ENCODE data around the gene PAQR3.
"Not testable (repeated sequence)": the region's sequence is repeated elsewhere in the genome, so short reads cannot be mapped to it uniquely, and the experiment has no call there.

The PAQR3 gene

DNA sequence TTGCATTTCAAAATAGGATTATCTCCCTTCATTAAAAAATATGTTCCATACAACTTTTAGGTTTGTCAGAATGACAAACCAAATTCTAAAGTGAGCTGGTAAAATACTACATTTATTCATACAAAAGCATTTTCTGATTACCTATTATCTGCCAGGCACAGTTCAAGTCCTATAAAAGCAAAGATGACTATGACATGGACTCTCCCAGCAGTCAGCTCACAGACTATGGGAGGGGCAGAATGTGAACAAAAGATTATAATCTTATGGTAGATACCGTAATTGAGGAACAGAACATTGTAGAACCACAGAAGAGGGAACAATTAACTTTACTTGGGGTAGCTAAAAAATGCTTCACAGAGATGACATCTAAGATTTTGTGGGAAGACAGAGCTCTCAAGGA is 12.4 kb downstream of the PAQR3 start:
- no peak for DNase-seq (ENCODE audit: low spot score)

GRCh38 chr4:78923464-78924312 is 15.6 kb downstream of the PAQR3 start:
- DNase-seq (ENCODE audit: low spot score), result no peak

DNA sequence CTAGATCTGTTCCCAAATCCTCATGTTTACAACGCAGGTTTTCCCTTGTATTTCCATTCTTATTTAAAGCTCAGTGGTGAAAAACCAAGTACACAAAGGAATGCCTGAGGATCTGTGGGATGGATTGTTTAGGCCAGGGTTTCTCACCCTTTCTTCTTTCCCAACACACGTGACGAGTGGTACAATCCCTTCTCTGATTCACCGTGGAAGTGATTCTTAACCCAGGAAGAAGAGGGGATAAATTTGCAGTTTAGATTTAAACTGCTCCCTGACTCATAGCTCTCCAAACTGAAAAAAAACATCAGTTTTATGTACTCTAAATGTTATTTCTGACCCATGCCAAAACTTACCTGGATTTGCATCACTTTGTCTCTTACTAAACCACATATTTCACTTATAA is 17.0 kb downstream of the PAQR3 start:
- no peak for DNase-seq (ENCODE audit: low spot score)

DNA sequence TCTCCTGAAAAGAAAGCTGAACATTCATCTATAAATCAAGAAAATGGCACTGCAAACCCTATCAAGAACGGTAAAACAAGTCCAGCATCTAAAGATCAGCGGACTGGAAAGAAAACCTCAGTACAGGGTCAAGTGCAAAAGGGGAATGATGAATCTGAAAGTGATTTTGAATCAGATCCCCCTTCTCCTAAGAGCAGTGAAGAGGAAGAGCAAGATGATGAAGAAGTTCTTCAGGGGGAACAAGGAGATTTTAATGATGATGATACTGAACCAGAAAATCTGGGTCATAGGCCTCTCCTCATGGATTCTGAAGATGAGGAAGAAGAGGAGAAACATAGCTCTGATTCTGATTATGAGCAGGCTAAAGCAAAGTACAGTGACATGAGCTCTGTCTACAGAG is 28.6 kb downstream of the PAQR3 start:
- DNase-seq (ENCODE audit: low spot score), result no peak

- not testable (repeated sequence) for DNase-seq (ENCODE audit: low spot score)
Measured at GRCh38 chr4:78908974-78909373, 30.3 kb downstream of the PAQR3 start.

- DNase-seq (ENCODE audit: low spot score), result no peak
Measured at GRCh38 chr4:78907638-78908037, 31.6 kb downstream of the PAQR3 start.

- DNase-seq (ENCODE audit: low spot score), result no peak
Measured at GRCh38 chr4:78904143-78904542, 35.1 kb downstream of the PAQR3 start.

DNA sequence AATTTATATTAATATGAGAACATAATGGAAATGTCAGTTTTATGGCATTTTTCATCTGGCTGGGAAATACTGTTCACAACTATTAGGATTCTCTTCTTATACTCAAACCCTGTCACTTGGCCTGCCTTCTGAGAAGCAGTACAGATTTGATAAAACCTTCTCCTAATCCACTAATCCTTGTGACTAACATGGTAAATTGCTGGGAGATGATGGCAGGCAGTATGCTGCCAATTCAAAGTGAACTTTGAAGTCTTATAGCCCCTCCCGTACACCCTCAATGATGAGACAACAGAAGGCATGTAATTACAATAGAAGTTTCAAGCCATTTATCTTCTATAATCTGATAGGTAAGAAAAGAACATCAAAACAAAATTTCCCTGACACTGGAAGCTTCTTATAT is 36.9 kb downstream of the PAQR3 start:
- DNase-seq (ENCODE audit: low spot score), result no peak

- DNase-seq (ENCODE audit: low spot score), result no peak
Measured at GRCh38 chr4:78901882-78902281, 37.4 kb downstream of the PAQR3 start.

DNA sequence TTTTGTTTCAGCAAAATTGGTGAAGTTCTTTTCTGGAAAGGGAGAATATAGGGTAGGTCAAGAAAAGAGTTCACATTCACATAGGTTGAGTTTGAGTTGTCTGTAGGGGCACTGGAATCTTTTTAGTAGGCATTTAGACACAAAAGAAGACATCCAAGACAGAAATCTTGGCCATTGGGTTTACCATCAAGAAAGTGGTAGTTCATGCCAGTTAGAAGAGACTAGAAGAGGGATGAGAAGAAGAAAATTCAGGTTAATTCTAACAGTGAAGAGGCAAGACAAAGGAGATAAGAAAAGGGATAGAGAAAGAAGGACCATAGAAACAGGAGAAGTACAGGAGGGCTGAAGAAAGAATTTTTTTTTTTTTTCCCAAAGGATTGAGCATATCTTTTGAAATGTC is 39.9 kb downstream of the PAQR3 start:
- DNase-seq (ENCODE audit: low spot score), result no peak

GRCh38 chr4:78889955-78890354 is 49.3 kb downstream of the PAQR3 start:
- no peak for DNase-seq (ENCODE audit: low spot score)

DNA sequence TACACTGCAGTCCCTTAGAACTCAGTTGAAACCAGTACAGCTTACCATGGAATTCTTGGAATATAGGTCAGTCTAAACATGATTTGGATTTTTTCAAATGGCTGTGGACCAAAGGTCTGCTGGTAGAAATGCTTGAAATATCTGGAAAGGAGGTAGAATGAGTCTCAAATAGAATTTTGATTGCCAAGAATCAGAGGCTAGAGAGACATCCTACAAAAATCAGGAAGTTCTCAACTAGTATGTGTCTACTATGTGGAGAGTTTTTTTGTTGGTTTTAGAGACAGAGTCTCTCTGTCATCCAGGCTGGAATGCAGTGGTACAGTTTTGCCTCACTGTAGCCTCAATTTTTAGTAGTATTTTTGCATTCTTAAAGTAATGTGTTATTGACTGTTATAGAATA is 53.6 kb downstream of the PAQR3 start:
- DNase-seq (ENCODE audit: low spot score), result no peak

- DNase-seq (ENCODE audit: low spot score), result no peak
Measured at GRCh38 chr4:78880874-78881492, 58.3 kb downstream of the PAQR3 start.

GRCh38 chr4:78878031-78878430 is 61.2 kb downstream of the PAQR3 start:
- no peak for DNase-seq (ENCODE audit: low spot score)

- no peak for DNase-seq (ENCODE audit: low spot score)
Measured at GRCh38 chr4:78876568-78877320, 62.5 kb downstream of the PAQR3 start.

- DNase-seq (ENCODE audit: low spot score), result no peak
Measured at GRCh38 chr4:78870056-78870455, 69.2 kb downstream of the PAQR3 start.

- not testable (repeated sequence) for DNase-seq (ENCODE audit: low spot score)
Measured at GRCh38 chr4:78868712-78869111, 70.5 kb downstream of the PAQR3 start.

DNA sequence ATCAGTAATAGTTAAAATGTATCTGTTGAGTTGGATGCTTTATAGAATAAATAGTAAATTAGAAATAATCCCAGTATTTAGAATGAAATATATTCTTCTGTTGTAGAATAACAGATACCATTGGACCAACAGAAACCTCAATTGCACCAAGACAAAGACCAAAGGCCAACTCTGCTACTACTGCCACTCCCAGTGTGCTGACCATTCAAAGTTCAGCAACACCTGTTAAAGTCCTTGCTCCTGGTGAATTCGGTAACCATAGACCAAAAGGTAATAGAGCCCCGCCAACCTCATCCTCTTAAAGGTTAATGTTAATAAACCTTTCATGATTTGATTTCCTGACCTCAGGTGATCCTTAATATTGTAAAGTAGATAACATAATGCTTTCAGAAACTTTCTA is 73.8 kb downstream of the PAQR3 start:
- DNase-seq (ENCODE audit: low spot score), result no peak

DNA sequence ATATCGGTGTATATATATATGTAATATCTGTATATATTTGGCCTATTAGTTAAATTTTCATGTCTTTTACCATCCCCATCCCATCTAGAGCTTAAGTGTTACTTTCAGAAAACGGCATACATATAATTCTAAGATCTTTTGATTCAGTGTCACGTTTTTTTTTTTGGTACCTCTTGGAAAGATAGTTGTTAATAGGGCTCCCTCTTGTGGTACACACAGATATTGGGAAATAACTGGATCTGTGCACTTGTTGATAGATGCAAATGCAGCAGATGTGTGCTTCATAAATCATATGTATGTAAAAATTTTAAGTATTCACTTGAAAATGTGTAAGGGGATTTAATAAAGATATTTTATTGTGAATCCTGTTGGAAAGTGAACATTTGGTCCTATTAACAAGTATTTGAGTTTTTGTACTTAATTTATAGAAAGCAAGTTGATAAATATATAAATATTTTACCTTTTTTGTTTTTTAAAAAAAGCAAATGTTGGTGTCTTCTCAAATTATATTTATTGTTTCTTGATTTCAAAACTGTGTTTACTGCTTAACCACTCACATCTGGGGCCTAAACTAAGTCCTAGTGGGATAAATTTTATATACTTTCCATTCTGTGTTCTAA is 74.7 kb downstream of the PAQR3 start:
- DNase-seq (ENCODE audit: low spot score), result peak; percentile 73

- no peak for DNase-seq (ENCODE audit: low spot score)
Measured at GRCh38 chr4:78863991-78864390, 75.2 kb downstream of the PAQR3 start.

DNA sequence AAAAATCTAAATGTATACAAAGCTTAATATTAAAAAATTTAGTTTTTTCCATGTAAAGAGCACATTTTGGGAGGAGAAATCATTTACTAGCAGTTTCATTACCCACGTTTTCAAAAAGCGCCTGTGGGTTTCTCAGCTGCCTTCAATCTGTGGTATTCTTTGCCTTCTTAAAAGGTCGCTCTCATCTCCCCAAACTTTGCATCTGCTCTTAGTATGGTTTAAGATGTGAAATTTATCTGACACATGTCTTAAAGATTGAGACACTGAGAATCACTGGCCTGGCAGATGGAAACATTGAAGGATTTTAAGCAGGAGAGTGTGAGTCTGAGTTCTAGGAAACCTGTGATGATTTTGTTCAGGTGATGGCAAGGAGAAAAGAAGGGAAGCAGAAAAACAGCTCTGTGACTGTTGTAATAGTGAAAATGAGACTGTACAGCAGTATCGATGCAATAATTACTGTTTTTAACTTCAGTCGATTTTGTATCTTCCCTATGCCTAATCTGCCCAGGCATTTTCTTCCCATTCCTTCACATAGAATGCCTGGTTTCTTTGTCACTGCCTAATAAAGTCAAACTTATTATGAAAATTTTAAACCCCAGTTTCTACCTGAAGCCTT is 75.9 kb downstream of the PAQR3 start:
- DNase-seq (ENCODE audit: low spot score), result no peak

- DNase-seq (ENCODE audit: low spot score), result no peak
Measured at GRCh38 chr4:78862314-78862737, 76.9 kb downstream of the PAQR3 start.
